Middle frontal gyrus (tissue), 1 donor: Measurements from ENCODE around the gene DSC2.
"Not testable (repeated sequence)": the region's sequence is repeated elsewhere in the genome, so short reads cannot be mapped to it uniquely, and the experiment has no call there.

Experiments used
- DNase-seq: peaks from one replicate; pipeline ENCODE4 v3.0.0-alpha.2; 2015; ENCODE audit warnings: low spot score; ENCODE audit errors: extremely low spot score

The DSC2 gene

DNA sequence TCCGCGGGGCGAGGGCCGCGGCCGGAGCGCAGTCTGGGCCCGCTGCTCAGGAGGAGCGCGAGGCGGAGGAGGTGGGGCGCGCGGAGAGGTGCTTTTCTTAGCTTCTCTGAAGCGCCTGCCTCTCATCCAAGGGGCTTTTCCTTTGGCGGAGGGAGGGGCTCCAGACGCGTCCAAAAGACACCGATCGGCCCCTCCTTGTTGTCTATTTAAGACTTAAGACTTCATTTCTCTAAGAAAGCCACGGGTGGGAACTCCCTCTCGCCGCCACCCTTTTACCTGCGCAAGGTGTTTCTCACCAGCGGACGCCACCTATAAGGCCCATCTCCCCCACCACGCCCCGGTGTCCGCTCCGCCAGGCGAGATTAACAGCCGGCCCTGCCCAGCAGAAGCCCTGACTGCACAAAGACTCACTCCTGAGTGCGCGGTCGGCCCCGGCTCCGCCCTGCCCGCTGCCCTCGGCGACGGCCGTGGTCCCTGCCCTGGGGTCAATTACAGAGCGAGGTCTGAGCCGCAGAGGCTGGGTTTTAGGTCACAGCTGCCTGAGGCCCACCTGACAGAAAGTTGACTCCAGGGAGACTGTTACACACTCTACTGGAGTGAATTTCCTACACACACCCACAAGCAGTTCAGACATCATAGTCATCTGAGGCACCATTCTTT is at the start of gene DSC2:
Gene DSC2, minus strand, starts transcription at position 397 of the 660 bp plus-strand sequence. CDS start 450 bp downstream, outside the sequence.
- no peak for DNase-seq

DNA sequence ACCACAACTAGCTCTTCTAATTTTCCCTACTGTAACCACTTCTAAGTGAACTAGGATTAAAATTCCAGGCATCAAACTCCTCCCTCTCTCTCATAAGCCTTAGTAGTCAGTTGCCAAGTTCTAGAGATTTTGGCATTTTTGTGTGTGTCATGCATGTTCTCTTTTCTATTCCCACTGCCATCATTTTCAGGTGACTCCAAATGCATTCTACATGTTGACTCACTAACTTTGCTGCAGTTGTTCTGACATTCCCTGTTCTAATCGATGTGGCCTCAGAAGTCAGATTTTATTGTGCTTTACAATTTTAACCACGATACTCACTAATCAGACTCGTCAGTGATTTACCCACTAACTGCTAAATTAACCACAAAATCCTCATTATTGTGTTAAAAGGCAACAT is 47.1 kb upstream of the DSC2 start:
- DNase-seq, result no peak

DNA sequence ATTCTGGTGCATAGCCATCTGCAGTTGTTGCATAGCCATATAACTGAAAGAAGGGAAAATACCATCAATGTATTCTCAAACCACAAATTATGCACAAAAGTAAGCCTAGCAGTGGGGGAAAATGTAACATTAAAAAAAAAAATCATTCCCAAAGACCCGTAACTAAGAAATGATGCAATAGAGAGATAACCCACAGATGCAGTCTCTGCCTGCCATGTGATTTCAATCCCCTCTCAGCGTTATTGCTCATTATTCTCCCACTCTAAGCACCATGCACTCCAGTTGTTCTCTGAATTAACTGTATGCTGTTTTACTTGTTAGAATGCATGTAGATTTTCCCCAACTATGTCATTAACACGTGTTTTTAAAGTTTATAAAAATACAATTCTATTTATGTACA is 46.4 kb upstream of the DSC2 start:
- DNase-seq, result no peak

DNA sequence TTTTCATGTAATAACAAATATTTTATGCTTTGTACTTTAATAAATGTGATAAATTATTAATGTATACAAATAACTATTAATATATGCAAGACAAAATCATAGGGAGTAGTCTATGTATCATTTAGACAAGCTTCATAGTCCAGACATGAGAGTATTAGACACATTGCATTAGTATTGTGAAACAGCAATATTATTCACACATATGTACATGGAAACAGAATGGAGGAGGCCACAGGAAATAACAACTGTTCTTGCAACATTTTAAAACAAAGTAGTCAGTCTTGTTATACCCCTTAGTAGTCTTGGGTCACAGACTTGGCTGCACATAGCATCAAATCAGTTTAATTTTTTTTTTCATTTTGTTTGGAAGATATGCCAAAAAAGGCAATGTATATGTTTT is 44.6 kb upstream of the DSC2 start:
- DNase-seq, result no peak

DNA sequence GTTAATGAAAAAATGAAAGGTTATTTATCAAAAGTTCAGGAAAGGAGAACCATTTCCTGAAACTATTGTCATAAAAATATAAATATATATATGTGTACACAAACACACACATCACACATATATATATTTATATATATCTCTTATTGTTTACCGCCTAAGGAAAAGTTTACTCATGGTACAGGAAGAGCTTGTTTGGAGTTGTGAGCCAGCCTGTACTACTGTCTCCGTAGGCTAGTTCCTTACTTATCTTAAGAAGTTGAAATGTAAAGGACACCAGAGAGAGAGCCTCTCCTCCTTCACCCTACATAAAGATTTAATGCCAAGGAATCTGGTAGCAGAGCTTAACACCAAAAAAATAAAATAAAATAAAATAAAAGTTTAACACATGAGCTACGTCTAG is 40.8 kb upstream of the DSC2 start:
- DNase-seq, result no peak

DNA sequence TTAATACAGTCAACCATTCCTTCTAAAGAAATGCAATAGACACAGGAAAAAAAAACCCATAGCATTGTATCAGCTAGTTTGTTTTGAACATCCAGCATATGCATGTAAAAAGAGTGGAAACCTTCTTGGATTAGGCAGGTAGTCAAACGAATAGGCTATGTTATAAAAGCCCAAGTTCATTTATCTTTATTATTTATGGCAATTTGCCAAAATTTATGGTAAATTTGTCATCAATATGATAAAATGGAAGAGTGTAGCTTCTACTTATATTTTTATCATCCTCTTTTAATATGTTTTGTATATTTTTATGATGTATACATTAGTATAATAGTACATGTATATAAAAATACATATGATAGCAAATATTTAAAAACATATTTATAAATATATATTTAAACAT is 36.5 kb upstream of the DSC2 start:
- no peak for DNase-seq

DNA sequence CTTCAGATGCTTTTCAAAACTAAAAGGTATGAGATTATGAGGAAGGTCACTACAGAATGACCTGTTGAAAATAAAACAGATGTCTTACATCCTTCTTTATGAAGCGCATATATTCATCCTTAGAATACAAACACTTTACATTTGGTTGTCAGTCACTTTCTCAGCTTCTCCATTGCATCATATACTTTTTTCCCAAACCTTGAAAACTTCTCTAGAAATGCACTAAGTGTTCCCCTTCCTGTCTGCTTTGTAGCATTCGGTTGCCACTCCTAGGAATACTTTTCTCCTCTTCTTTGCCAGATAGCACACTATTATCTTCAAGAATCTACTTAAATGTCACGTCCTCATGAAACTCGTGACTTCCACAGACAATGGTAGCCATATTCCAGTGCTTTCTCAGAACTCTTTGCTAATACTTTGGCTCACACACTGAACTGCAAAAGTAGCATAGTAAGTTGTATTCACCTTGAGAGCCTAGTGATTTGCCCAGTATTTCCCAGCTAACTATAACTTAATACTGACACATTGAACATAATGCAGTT is 32.8 kb upstream of the DSC2 start:
- DNase-seq, result no peak

DNA sequence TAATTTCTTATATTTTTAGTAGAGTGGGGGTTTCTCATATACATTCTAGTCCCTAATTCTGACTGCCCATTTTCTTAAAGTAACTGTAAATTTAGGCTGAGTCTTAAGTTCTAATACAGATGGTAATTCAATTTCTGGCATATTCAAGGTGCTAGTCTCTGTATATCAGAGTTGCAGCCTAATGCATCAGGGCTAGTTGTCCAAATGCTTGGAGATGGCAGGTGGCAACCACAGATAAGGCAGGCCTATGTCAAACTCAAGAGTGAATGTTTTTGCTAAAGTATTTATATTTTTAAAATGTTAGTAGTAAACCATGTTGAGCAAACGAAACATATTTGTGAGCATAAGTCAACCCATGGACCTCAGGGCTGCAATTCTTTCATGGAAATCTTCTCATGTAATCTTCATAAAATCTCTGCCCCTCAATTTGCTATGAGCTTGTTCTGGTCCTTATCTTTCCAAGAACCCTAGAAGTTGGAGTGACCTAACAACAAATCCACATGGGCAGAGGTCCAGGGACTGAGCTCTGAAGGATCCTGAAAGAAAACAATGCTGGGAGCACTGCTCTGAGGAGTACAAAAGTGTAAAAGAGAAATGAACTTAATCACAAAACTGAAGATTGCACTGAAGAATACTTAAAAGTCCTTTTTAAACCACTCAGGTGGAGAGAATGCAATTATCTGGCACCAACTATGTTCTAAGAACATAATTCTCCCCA is 27.3 kb upstream of the DSC2 start:
- no peak for DNase-seq

DNA sequence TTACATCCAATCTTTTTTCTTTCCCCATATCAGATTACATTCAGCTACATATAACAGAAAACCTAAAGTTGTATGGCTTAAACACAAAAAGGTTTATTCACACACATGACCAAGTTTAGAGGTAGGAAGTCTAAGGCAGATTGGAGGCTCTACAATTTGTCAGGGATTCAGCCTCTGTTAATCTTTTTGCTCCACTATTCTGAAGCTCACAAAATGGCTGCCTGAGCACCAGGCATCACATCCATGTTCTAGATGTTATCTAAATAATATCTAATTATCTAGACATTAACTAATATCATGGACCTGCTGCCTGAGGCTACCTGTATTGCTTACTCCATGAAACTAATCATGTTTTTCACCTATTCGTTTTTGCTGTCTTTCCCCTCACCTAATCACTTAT is 23.7 kb upstream of the DSC2 start:
- no peak for DNase-seq

DNA sequence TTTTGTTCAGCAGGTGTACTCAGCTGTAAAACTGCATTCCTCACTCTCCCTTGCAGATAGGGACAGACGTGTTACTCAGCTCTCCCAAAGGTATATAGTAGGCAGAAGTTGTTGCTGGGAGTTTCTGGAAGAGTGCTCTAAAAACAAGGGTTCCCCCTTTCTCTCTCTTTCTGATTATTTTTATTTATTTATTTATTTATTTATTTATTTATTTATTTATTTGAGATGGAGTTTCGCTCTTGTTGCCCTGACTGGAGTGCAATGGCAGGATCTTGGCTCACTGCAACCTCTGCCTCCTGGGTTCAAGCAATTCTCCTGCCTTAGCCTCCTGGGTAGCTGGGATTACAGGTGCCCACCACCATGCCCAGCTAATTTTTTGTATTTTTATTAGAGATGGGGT is 20.9 kb upstream of the DSC2 start:
- not testable (repeated sequence) for DNase-seq

DNA sequence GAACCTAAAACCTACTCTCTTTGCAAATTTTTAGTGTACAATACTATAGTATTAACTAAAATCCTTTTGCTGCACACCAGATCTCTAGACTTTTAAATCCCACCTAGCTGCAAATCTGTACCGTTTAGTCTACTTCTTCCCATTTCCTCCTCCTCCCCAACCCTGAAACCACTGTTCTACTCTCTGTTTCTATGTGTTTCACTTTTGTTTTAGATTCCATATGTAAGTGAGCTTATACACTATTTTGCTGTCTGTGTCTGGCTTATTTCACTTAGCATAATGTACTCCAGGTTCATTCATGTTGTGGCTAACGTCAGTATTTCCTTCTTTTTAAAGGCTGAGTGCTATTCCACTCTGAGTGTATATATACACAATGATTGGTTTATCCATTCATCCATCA is 18.4 kb upstream of the DSC2 start:
- no peak for DNase-seq

DNA sequence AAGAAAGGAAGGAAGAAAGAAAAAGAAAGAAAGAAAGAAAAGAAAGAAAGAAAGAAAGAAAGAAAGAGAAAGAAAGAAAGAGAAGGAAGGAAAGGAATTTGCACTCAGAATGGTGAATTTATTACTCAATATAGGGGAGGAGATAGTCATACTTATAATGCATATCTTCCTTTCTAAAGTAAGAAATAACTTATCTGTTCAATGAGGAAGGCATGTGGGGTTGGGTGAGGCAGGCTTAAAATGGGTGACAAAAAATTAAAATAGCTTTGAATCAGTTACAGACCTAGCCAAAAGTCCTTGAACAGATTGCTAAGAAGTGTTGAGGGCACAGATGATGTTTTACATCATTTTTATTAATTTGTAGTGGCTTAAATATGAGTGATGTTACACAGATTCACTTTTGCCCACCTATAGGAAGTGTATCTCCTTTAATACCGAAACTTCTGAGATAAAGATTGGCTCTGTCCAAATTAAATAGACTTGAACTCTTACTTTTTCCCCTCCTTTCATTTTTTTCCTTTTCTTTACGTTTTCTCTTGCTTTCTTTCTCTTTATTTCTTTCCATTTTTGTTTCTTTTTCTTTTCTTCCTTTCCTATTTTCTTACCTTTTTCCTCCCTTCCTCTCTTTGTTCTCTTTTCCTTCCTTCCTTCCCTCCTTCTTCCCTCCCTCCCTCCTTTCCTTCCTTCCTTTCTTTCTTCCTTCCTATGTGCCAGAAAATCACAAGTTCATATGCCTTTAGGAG is 14.8 kb upstream of the DSC2 start:
- DNase-seq, result no peak

DNA sequence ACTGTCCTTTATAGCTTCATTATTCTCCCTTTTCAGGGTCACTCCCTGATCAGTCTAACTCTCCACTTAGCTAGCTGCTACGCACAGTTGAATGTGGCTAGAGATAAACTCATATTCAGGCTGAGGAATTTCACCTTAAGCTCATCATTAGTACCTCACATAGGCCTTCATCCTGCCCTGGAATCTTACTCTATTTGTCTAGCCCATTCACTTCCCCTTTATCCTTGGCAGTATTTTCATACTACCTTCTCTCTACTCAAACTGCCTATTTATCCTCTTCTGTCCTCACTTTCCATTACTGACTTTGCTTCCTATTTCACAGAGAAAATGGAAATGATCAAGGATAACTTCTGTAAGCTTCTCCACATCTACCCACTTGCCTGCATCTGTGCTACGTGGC is 10.6 kb upstream of the DSC2 start:
- no peak for DNase-seq

DNA sequence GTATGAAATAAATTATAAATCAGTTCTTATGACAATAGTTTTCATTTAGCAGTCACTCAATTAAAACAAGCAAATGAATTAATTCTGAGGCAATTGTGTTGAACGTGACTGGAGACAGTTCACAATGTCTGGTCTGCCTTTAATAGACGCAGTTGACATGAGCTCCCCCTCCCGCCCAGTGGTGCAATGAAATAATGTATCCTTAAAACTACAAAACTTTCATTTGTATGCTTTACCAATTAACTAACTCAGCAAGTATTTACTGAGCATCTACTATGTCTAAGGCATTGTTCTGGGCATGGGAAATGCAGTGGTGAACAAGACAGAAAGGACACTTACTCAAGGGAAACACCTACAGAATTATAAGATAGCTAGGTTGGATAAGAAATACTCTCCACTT is 3.5 kb upstream of the DSC2 start:
- DNase-seq, result no peak

DNA sequence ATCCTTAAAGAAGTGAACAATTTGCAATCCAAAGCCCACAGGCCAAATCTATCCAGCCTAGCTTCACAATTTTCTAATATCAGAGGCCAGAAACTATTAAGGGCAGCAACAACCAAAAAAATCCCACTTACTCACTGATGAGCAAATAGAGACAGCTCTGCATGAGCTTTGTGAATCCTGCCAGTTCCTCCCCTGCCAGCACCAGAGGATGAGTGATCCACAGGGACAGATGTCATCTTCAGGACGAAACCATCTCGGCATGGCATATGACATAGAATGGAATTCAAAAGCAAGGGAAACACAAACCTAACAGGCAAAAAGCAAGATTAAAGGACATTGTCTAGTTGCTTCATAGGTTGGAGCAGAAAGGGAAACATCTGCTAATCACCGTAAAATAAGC is 2.2 kb upstream of the DSC2 start:
- DNase-seq, result no peak

DNA sequence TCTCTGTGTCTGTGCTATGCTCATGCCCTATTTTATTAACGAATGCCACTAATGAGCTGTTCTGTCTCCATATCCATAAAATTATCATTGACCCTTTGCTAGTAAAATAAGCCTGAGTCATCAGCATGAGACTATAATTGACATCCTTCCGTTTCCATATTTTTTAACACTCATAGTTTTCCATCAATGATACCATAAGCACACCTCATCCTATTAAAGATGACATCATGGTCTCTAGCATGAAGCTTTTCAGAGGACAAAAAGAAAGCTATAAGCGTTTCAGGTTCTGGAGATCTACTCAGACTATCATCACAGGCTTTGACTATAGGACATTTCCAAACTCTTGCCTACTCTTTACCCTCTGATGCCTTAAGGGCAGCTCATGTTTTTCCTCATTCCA is 1.2 kb upstream of the DSC2 start:
- no peak for DNase-seq

DNA sequence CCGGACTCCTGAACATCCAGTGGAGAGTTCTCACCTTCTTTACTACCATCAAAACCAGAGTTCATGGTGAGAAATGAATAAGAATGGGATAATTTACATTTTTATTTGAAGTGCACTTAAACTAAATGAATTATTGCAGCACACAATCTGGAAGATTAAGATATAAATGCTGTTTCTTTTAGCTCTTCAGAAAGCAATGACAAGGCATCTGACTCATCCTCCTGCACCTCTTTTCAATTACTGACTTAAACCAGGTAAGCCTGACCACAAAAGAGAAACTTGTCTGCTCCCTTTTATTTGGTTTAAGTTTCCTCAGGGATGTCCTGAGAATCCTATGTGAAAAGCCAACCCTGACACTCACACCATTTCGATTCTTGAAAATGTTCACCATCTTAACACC is 720 bp upstream of the DSC2 start:
- no peak for DNase-seq

DNA sequence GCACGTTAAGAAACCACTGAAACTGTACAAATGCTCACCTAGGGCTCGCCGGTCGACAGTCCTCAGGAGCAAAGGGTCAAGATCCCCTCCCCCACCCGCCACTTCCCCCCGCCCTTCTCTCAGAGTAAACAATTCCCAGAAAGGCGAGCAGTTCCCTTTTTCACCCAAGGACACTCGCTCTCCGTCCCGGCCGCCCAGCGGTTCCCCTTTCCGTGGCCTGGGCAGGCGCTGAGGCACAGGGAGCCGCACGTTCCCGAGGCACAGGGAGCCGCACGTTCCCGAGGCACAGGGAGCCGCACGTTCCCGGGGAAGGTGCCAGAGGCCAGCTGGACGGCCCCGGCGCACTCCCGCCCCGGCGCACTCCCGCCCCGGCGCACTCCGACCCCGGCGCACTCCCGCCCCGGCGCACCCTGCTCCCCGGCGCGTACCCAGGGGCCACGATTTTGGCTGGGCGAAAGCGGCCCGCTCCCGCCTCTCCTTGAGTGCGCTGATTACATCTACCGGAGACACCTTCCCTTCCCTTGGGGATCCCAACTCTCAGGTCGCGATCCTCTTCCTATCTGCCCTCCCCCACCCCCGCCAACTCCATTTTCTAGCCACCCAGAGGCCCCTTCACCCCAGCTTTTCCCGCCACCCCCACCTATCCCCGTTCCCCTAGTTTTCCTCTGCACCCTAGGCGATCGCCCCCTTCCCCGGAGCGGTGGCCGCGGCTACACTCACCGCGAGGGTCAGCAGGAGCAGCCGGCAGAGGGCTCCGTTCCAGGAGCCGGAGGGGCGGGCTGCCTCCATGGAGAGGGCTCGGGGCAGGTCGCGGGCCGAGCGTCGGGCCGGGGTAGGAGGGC is 817 bp downstream of the DSC2 start:
- DNase-seq, result no peak

DNA sequence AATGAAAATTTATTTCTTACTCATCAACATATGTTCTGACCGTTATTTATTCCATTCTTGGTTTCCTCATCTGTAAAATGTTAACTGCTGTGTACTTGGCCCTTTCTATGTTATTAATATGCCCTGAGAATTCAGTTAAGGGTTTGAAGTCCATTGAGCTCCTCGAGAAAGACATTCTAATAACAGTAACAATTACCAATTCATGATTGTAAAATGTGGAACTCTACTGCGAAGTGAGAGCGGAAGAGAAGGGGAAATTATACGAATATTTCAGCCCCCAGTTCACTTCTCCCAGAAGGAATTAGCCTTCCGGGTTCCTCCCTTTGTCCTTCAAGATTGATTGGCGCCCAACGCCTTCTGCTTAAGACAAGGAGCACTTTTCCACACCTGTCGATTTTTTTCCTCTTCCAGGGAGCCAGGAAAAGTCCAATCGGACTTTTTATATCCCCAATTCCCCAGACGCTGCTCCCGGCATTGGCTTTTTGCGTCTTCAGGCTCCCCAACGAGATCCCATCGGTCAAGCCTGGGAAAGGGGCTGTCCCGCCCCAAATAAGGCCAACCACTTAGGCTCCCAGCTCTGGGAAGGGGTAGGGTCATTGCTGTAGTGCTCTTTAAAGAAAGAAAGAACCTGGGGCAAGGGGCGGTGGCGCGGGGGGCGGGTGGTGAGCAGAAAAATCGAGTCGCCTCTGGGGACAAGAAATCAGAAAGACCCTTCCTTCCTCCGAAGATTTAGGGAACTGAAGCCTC is 1.6 kb downstream of the DSC2 start:
- no peak for DNase-seq

DNA sequence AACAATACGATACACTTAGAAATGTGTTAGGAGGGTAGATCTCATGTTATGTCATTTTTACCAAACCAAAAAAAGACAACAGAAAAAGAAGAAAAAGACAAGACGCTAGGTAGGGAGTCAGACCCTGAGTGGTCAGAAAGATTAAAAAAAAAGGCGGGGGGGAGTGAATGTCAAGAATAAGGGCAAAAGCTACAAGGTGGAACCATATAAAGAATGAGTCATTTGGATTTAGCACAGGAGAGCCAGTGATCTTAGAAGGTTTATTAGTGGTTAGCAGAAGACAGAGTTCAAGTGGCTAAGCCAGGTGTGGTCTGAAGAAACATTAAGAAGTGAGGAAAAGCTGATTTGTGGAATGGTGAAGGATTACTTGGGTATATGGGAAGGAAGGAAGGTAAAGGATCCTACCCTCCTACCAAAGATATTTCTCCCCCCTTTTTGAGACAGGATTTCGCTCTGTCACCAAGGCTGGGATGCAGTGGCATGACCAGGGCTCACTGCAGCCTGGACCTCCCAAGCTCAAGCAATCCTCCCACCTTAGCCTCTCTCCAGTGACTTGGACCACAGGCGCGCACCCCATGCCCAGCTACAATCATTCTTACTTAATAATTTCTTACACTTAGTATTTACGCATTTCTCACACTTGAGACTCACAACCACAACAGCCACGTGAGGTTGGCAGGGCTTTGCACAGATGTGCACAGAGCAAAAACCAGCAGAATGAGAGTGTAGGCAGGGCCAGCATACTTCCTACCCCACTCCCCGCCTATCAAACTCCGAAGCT is 2.6 kb downstream of the DSC2 start:
- DNase-seq, result no peak
